Measurements from ENCODE around the gene HTT-AS. TPM values are rescaled to one million over a fixed set of nuclear protein-coding genes. Genes with fewer than 3 reads are reported as not detected.

Gene HTT-AS
- total and polyA plus RNA-seq, 2 of the 13 experiments (the other 11 are each of a cell fraction or from before 2014, with no cell fraction given), result not detected

- TF ChIP-seq ZNF687 (CRISPR knock-in tag; IDR thresholded peaks at IDR 0.05), result peak; percentile 89
- TF ChIP-seq ZFP90 (CRISPR knock-in tag; IDR thresholded peaks at IDR 0.05; ENCODE audit: borderline replicate concordance), result 0 out of 2 replicates have a peak, but pooled peaks have one; percentile 32
- 0 out of 2 replicates have a peak, but pooled peaks have one; percentile 26 for TF ChIP-seq ZNF430 (CRISPR knock-in tag; IDR thresholded peaks at IDR 0.05)
- TF ChIP-seq ZNF747 (CRISPR knock-in tag; IDR thresholded peaks at IDR 0.05; ENCODE audit: borderline replicate concordance), result 0 out of 2 replicates have a peak, but pooled peaks have one; percentile 51
- peak; percentile 82 for TF ChIP-seq UBTF (CRISPR knock-in tag; IDR thresholded peaks at IDR 0.05)
- peak; percentile 45 for TF ChIP-seq HOXA3 (CRISPR knock-in tag; IDR thresholded peaks at IDR 0.05)
- TF ChIP-seq XRCC5 (optimal IDR thresholded peaks at IDR 0.05; ENCODE audit: low read length), result peak; percentile 54
- peak; percentile 27; the same call in 1 of the 2 replicates for TF ChIP-seq ZMYM4 (CRISPR knock-in tag; IDR thresholded peaks at IDR 0.05)
- TF ChIP-seq, protein P1, sequence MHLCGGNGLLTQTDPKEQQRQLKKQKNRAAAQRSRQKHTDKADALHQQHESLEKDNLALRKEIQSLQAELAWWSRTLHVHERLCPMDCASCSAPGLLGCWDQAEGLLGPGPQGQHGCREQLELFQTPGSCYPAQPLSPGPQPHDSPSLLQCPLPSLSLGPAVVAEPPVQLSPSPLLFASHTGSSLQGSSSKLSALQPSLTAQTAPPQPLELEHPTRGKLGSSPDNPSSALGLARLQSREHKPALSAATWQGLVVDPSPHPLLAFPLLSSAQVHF (CRISPR knock-in tag; IDR thresholded peaks at IDR 0.05), result no peak
- TF ChIP-seq STAG1 (CRISPR knock-in tag; IDR thresholded peaks at IDR 0.05), result 0 out of 2 replicates have a peak, but pooled peaks have one; percentile 4
- peak; percentile 47 for TF ChIP-seq HNF4A (CRISPR knock-in tag; IDR thresholded peaks at IDR 0.05)
- 0 out of 2 replicates have a peak, but pooled peaks have one; percentile 26 for TF ChIP-seq NCOA1 (CRISPR knock-in tag; IDR thresholded peaks at IDR 0.05)
- TF ChIP-seq ZNF549 (CRISPR knock-in tag; IDR thresholded peaks at IDR 0.05), result peak; percentile 94
- TF ChIP-seq ELF3 (CRISPR knock-in tag; IDR thresholded peaks at IDR 0.05), result peak; percentile 19; the same call in 1 of the 2 replicates
- peak; percentile 51 for TF ChIP-seq AGO1 (IDR thresholded peaks at IDR 0.05; ENCODE audit: low read depth, low read length, poor library complexity, severe bottlenecking)
- TF ChIP-seq, protein P2, sequence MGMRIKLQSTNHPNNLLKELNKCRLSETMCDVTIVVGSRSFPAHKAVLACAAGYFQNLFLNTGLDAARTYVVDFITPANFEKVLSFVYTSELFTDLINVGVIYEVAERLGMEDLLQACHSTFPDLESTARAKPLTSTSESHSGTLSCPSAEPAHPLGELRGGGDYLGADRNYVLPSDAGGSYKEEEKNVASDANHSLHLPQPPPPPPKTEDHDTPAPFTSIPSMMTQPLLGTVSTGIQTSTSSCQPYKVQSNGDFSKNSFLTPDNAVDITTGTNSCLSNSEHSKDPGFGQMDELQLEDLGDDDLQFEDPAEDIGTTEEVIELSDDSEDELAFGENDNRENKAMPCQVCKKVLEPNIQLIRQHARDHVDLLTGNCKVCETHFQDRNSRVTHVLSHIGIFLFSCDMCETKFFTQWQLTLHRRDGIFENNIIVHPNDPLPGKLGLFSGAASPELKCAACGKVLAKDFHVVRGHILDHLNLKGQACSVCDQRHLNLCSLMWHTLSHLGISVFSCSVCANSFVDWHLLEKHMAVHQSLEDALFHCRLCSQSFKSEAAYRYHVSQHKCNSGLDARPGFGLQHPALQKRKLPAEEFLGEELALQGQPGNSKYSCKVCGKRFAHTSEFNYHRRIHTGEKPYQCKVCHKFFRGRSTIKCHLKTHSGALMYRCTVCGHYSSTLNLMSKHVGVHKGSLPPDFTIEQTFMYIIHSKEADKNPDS (CRISPR knock-in tag; IDR thresholded peaks at IDR 0.05), result 0 out of 2 replicates have a peak, but pooled peaks have one; percentile 35
- peak; percentile 79 for TF ChIP-seq ZFX (CRISPR knock-in tag; IDR thresholded peaks at IDR 0.05; ENCODE audit: low read depth)
- TF ChIP-seq BHLHE40 (IDR thresholded peaks at IDR 0.05; ENCODE audit: low read length), result no peak
- 0 out of 2 replicates have a peak, but pooled peaks have one; percentile 14 for TF ChIP-seq ZNF605 (CRISPR knock-in tag; IDR thresholded peaks at IDR 0.05)
Observed at GRCh38 chr4:3041192-3042142, 32.9 kb downstream of the HTT-AS start (continued).
